NOMO-1 treated with dmso at 0.1 percent for 144 hours (cell line): ENCODE results near the gene NR1I3.
A peak's percentile ranks its signal among the peaks of the same experiment; 100 is the strongest.

Source experiments
- DNase-seq: peaks from one replicate; lab custom pipeline; 2025; ENCODE audit not compliant: unreplicated experiment; lab: John Stamatoyannopoulos, UW

Gene NR1I3

GRCh38 chr1:161196521-161197451, 41.2 kb downstream of the NR1I3 start:
- no peak for DNase-seq

- no peak for DNase-seq
These were observed 41.9 kb downstream of the NR1I3 start for GRCh38 chr1:161196111-161196510.

GRCh38 chr1:161195171-161195570, 42.8 kb downstream of the NR1I3 start:
- DNase-seq, result peak; percentile 46

GRCh38 chr1:161193561-161194235, 44.3 kb downstream of the NR1I3 start:
- DNase-seq, result no peak

GRCh38 chr1:161192476-161193465, 45.2 kb downstream of the NR1I3 start:
- DNase-seq, result peak; percentile 56

GRCh38 chr1:161191971-161192370, 46.0 kb downstream of the NR1I3 start:
- DNase-seq, result no peak

- DNase-seq, result no peak
These were observed 47.0 kb downstream of the NR1I3 start for GRCh38 chr1:161190962-161191521.

GRCh38 chr1:161189036-161189435, 49.0 kb downstream of the NR1I3 start:
- no peak for DNase-seq

GRCh38 chr1:161188381-161188780, 49.6 kb downstream of the NR1I3 start:
- no peak for DNase-seq

GRCh38 chr1:161187311-161187710, 50.7 kb downstream of the NR1I3 start:
- DNase-seq, result no peak

- DNase-seq, result peak; percentile 77
These were observed 52.2 kb downstream of the NR1I3 start for GRCh38 chr1:161185732-161186311.

- peak; percentile 97 for DNase-seq
These were observed 52.7 kb downstream of the NR1I3 start for GRCh38 chr1:161185282-161185682.

- peak; percentile 80 for DNase-seq
These were observed 55.8 kb downstream of the NR1I3 start for GRCh38 chr1:161182214-161182613.

GRCh38 chr1:161180639-161181038, 57.4 kb downstream of the NR1I3 start:
- no peak for DNase-seq

GRCh38 chr1:161179698-161180097, 58.3 kb downstream of the NR1I3 start:
- no peak for DNase-seq
